ENCODE data around the gene EMP1.

Gene EMP1

DNA sequence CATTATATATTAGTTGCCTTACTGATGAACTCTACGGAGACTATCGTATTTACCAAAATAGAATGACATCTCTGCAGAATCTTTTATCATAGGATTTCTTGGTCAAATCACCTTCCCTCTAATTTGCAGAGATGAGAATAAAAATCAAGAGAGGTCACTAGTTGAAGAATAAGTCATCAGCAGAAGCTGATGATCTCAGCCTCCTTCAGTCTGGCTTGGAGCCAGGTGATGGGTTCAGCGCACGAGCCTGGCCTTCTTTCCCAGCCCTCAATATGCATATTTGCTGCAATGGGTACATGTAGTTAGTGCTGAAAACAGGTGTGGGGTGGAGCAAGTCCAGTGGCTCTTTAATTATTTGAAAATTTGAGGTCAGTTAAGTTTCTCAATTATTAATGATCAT lies 19.2 kb upstream of the EMP1 start:
- Histone ChIP-seq H3K36me3 (ENCODE audit: low read depth) (no peaks in the 10 kb centered on the region), H3K4me1 (ENCODE audit: insufficient read depth, poor library complexity, severe bottlenecking) (peaks cover 49% of the 10 kb centered on the region), H3K27me3 (ENCODE audit: insufficient read depth, poor library complexity, severe bottlenecking) (no peaks in the 10 kb centered on the region), H3K4me3 (ENCODE audit: severe bottlenecking) (no peak overlapping the region), H3K9me3 (ENCODE audit: severe bottlenecking) (no peaks in the 10 kb centered on the region), H3K27ac (ENCODE audit: poor library complexity, severe bottlenecking) (no peak overlapping the region)
- ATAC-seq (ENCODE audit: low read depth) = no peak
- no peak for DNase-seq (ENCODE audit: low spot score)
- TF ChIP-seq, protein P1, sequence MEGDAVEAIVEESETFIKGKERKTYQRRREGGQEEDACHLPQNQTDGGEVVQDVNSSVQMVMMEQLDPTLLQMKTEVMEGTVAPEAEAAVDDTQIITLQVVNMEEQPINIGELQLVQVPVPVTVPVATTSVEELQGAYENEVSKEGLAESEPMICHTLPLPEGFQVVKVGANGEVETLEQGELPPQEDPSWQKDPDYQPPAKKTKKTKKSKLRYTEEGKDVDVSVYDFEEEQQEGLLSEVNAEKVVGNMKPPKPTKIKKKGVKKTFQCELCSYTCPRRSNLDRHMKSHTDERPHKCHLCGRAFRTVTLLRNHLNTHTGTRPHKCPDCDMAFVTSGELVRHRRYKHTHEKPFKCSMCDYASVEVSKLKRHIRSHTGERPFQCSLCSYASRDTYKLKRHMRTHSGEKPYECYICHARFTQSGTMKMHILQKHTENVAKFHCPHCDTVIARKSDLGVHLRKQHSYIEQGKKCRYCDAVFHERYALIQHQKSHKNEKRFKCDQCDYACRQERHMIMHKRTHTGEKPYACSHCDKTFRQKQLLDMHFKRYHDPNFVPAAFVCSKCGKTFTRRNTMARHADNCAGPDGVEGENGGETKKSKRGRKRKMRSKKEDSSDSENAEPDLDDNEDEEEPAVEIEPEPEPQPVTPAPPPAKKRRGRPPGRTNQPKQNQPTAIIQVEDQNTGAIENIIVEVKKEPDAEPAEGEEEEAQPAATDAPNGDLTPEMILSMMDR (IDR thresholded peaks at IDR 0.05; ENCODE audit: poor library complexity, severe bottlenecking) = no peak

- Histone ChIP-seq H3K4me1 (ENCODE audit: insufficient read depth, poor library complexity, severe bottlenecking) (peaks cover 44% of the 10 kb centered on the region), H3K27ac (ENCODE audit: poor library complexity, severe bottlenecking) (no peak overlapping the region)
Observed at GRCh38 chr12:13177906-13178305, 18.6 kb upstream of the EMP1 start.

DNA sequence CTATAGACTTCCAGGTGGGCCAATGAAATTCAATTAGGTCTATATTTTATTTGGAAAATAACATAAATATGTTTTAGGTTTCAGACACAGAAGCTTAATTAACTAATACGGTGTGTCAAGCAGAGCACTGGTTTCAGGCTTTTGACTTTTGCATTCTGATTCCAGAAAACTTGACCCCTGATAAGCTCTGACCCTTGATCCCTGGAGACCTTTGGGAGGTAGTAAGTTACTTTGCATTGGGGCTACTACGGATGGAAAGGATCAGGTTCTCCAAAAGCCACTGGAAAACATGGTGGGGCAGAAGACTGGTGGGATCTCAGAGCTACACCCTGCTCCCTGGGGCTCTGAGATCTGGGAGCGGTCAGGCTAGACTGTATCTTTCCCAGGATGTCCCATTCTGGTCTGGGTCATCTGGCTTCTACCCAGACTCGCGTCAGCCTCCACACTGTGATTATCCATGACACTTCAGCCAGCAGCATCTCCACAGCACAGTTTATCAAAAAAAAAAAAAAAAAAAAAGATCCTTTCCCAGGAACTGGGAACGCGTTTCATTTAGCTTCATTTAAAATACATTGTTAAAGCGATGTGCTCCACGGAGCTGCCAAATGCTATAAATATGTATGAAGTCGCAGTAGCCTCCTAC lies 17.8 kb upstream of the EMP1 start:
- DNase-seq (ENCODE audit: low spot score) (no peak), ATAC-seq (ENCODE audit: low read depth) (no peak)
- H3K4me1 ChIP-seq (ENCODE audit: insufficient read depth, poor library complexity, severe bottlenecking) = peaks cover 36% of the 10 kb centered on the region
- no peaks in the 10 kb centered on the region for H3K27me3 ChIP-seq (ENCODE audit: insufficient read depth, poor library complexity, severe bottlenecking)
- no peaks in the 10 kb centered on the region for H3K9me3 ChIP-seq (ENCODE audit: severe bottlenecking)
- H3K4me3 ChIP-seq (ENCODE audit: severe bottlenecking) = no peak overlapping the region
- H3K27ac ChIP-seq (ENCODE audit: poor library complexity, severe bottlenecking) = peak overlapping the region; percentile 73
- TF ChIP-seq, protein P1 (IDR thresholded peaks at IDR 0.05; ENCODE audit: poor library complexity, severe bottlenecking) = no peak
- H3K36me3 ChIP-seq (ENCODE audit: low read depth) = no peaks in the 10 kb centered on the region

More at GRCh38 chr12:13177906-13178305, 18.6 kb upstream of the EMP1 start:
- Histone ChIP-seq H3K27me3 (ENCODE audit: insufficient read depth, poor library complexity, severe bottlenecking) (no peaks in the 10 kb centered on the region), H3K36me3 (ENCODE audit: low read depth) (no peaks in the 10 kb centered on the region), H3K4me3 (ENCODE audit: severe bottlenecking) (no peak overlapping the region), H3K9me3 (ENCODE audit: severe bottlenecking) (no peaks in the 10 kb centered on the region)
- no peak for DNase-seq (ENCODE audit: low spot score)
- ATAC-seq (ENCODE audit: low read depth) = no peak
- TF ChIP-seq, protein P1 (IDR thresholded peaks at IDR 0.05; ENCODE audit: poor library complexity, severe bottlenecking) = no peak

GRCh38 chr12:13179211-13180074 lies 17.1 kb upstream of the EMP1 start:
- peak overlapping the region; percentile 73 for H3K27ac ChIP-seq (ENCODE audit: poor library complexity, severe bottlenecking)
- peaks cover 30% of the 10 kb centered on the region for H3K4me1 ChIP-seq (ENCODE audit: insufficient read depth, poor library complexity, severe bottlenecking)
- no peak overlapping the region for H3K4me3 ChIP-seq (ENCODE audit: severe bottlenecking)
- peak; percentile 66 for DNase-seq (ENCODE audit: low spot score)
- no peaks in the 10 kb centered on the region for H3K27me3 ChIP-seq (ENCODE audit: insufficient read depth, poor library complexity, severe bottlenecking)
- H3K9me3 ChIP-seq (ENCODE audit: severe bottlenecking) = no peaks in the 10 kb centered on the region
- TF ChIP-seq, protein P1 (IDR thresholded peaks at IDR 0.05; ENCODE audit: poor library complexity, severe bottlenecking) = no peak
- peak; percentile 94 for ATAC-seq (ENCODE audit: low read depth)
- H3K36me3 ChIP-seq (ENCODE audit: low read depth) = no peaks in the 10 kb centered on the region

Measured in RWPE2 (cell line).